Left forelimb (tissue), 1 donor: ENCODE results near the gene ZBTB33.

Source experiments
- DNase-seq: peaks from one replicate; pipeline ENCODE4 v3.0.0-alpha.2; 2018; ENCODE audit warnings: low spot score

The ZBTB33 gene

GRCh38 chrX:120306630-120307029 is 56.0 kb downstream of the ZBTB33 start:
- no peak for DNase-seq
